ENCODE data around the gene LYST.
A peak's percentile ranks its signal among the peaks of the same experiment; 100 is the strongest.
"Not testable (repeated sequence)": the region's sequence is repeated elsewhere in the genome, so short reads cannot be mapped to it uniquely, and the experiment has no call there.

LYST gene

DNA sequence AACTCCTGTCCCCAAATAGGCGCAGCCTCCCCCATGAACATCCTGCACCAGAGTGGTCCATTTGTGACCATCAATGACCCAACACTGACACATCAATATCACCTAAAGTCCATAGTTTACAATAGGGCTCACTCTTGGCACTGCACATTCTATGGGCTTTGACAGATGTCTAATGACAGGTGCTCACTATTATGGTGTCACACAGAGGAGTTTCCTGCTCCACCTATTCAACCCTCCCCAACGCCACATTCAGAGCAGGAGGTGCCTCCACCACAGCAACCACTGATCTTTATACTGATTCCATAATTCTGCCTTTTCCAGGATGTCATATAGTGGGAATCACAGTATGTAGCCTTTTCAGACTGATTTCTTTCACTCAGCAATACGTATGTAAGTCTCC lies 241.4 kb downstream of the LYST start:
- peaks cover 12% of the 10 kb centered on the region for H3K4me1 ChIP-seq (ENCODE audit: insufficient read depth, low read length, poor library complexity, severe bottlenecking)
- H3K79me2 ChIP-seq (ENCODE audit: insufficient read depth, low read length): no peaks in the 10 kb centered on the region
- no peak overlapping the region for H3K4me2 ChIP-seq (ENCODE audit: low read depth, low read length, poor library complexity, severe bottlenecking)
- H3K9me2 ChIP-seq (replicated peaks; ENCODE audit: low read depth, low read length): no peaks in the 10 kb centered on the region
- no peak overlapping the region for H3K4me3 ChIP-seq (ENCODE audit: low read length, poor library complexity, severe bottlenecking)
- no peaks in the 10 kb centered on the region for H3K36me3 ChIP-seq (ENCODE audit: insufficient read depth, low read length)
- no peaks in the 10 kb centered on the region for H3K9me3 ChIP-seq (ENCODE audit: insufficient read depth, low read depth, low read length)
- no peak overlapping the region for H2AFZ ChIP-seq (ENCODE audit: low read length)
- no peak overlapping the region for H3K9ac ChIP-seq (ENCODE audit: low read depth, low read length, poor library complexity, severe bottlenecking)
- TF ChIP-seq EZH2phosphoT487 (IDR thresholded peaks at IDR 0.05; ENCODE audit: borderline replicate concordance): no peak
- TF ChIP-seq, protein P1, sequence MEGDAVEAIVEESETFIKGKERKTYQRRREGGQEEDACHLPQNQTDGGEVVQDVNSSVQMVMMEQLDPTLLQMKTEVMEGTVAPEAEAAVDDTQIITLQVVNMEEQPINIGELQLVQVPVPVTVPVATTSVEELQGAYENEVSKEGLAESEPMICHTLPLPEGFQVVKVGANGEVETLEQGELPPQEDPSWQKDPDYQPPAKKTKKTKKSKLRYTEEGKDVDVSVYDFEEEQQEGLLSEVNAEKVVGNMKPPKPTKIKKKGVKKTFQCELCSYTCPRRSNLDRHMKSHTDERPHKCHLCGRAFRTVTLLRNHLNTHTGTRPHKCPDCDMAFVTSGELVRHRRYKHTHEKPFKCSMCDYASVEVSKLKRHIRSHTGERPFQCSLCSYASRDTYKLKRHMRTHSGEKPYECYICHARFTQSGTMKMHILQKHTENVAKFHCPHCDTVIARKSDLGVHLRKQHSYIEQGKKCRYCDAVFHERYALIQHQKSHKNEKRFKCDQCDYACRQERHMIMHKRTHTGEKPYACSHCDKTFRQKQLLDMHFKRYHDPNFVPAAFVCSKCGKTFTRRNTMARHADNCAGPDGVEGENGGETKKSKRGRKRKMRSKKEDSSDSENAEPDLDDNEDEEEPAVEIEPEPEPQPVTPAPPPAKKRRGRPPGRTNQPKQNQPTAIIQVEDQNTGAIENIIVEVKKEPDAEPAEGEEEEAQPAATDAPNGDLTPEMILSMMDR (conservative IDR thresholded peaks at IDR 0.05; ENCODE audit: low read length): no peak
- no peaks in the 10 kb centered on the region for H3F3A ChIP-seq (ENCODE audit: low read depth)
- no peaks in the 10 kb centered on the region for H3K27me3 ChIP-seq (ENCODE audit: insufficient read depth, low read length, poor library complexity, severe bottlenecking)
- H4K20me1 ChIP-seq (ENCODE audit: insufficient read depth, low read length, poor library complexity, severe bottlenecking): no peaks in the 10 kb centered on the region

DNA sequence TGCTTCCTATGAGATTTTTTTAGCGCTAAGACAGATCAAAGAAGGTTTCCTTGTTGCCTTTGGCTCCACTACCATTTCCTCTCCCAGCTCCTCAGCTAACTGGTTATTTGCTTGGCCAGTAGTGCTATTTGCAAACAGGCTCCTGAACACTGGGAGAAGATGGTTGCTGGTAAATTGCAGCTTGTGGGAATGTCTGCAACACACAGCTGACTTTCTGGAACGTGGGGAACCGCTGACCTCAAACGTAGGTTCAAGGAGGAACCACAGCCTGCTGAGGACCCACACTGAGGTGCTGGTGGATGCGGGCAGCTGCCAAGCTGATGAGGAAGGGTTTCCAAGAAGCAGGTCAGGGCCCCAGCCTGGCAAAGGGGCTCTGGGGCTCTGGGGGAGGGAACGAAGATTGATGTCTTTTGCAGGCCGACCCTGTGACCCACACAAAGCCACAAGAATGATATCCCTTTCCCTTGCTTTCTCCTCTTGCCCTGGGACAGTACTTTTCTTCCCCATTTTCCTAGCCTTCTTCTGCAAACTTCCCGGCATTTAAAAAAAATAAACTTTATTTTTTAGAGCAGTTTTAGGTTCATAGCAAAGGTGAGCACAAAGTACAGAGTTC lies 241.9 kb downstream of the LYST start:
- H3K4me3 ChIP-seq (ENCODE audit: low read length, poor library complexity, severe bottlenecking): no peak overlapping the region
- H3K4me1 ChIP-seq (ENCODE audit: insufficient read depth, low read length, poor library complexity, severe bottlenecking): peaks cover 12% of the 10 kb centered on the region
- H3K79me2 ChIP-seq (ENCODE audit: insufficient read depth, low read length): no peaks in the 10 kb centered on the region
- H3K36me3 ChIP-seq (ENCODE audit: insufficient read depth, low read length): no peaks in the 10 kb centered on the region
- H3K27me3 ChIP-seq (ENCODE audit: insufficient read depth, low read length, poor library complexity, severe bottlenecking): no peaks in the 10 kb centered on the region
- H2AFZ ChIP-seq (ENCODE audit: low read length): peak overlapping the region; percentile 68
- no peaks in the 10 kb centered on the region for H4K20me1 ChIP-seq (ENCODE audit: insufficient read depth, low read length, poor library complexity, severe bottlenecking)
- H3K9ac ChIP-seq (ENCODE audit: low read depth, low read length, poor library complexity, severe bottlenecking): no peak overlapping the region
- H3K9me3 ChIP-seq (ENCODE audit: insufficient read depth, low read depth, low read length): no peaks in the 10 kb centered on the region
- no peak for TF ChIP-seq EZH2phosphoT487 (IDR thresholded peaks at IDR 0.05; ENCODE audit: borderline replicate concordance)
- TF ChIP-seq, protein P1 (conservative IDR thresholded peaks at IDR 0.05; ENCODE audit: low read length): no peak
- H3K4me2 ChIP-seq (ENCODE audit: low read depth, low read length, poor library complexity, severe bottlenecking): no peak overlapping the region
- H3F3A ChIP-seq (ENCODE audit: low read depth): no peaks in the 10 kb centered on the region
- H3K9me2 ChIP-seq (replicated peaks; ENCODE audit: low read depth, low read length): no peaks in the 10 kb centered on the region

DNA sequence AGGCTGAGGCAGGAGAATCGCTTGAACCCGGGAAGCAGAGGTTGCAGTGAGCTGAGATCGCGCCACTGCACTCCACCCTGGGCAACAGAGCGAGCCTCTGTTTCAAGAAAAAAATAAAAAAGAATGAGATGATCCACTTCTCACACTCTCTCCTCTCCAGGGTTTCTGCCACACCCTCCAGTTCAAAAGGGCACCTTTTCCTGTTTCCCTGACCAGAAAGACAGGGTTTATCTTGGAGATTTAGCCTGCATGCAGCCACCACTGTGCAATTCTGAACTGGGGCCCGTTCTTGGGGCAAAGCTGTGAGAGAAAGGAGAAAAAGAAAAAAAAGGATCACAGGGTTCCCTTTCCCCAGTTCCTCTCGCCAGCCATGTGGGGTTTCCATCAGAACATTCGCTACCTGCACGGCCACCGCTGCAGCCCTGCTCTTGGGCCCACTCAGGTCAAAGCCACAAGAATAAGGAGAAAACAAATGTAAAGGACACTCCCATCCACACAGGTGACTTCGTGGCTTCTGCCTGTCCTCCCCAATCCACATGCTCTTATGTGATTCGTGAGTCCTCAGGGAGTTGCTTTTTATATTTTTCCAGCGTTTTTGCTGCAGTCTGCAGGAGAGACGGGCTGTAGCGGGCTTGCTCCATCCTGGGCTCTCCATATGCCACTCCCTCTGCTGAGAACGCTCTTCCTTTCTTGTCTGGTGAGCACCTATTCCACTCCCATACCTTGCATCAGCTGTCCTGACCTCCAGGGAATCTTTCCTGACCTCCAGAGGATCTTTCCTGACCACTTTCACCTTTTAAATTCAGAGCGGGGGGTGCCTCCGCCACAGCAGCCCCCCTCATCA lies 243.5 kb downstream of the LYST start:
- no peak overlapping the region for H3K4me3 ChIP-seq (ENCODE audit: low read length, poor library complexity, severe bottlenecking)

DNA sequence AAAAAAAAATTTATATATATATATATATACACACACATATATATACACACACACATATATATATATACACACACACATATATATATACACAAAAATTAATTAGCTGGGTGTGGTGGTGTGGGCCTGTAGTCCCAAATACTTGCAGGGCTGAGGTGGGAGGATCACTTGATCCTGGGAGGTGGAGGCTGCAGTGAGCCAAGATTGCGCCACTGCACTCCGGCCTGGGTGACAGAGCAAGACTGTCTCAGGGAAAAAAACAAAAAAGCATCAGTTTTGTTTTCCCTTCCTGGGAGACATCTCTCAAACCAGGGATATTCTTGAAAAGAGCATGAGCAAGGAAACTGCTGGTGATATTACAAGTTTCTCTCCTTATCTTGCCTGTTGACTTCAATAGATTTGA lies 247.6 kb downstream of the LYST start:
- H2AFZ ChIP-seq (ENCODE audit: low read length); H3K4me3 ChIP-seq (ENCODE audit: low read length, poor library complexity, severe bottlenecking); H3K4me2 ChIP-seq (ENCODE audit: low read depth, low read length, poor library complexity, severe bottlenecking); H3K4me1 ChIP-seq (ENCODE audit: insufficient read depth, low read length, poor library complexity, severe bottlenecking); H3K9ac ChIP-seq (ENCODE audit: low read depth, low read length, poor library complexity, severe bottlenecking); H3K9me2 ChIP-seq (replicated peaks; ENCODE audit: low read depth, low read length); H3K27me3 ChIP-seq (ENCODE audit: insufficient read depth, low read length, poor library complexity, severe bottlenecking); H3K9me3 ChIP-seq (ENCODE audit: insufficient read depth, low read depth, low read length); H3K79me2 ChIP-seq (ENCODE audit: insufficient read depth, low read length); H3K36me3 ChIP-seq (ENCODE audit: insufficient read depth, low read length); H3F3A ChIP-seq (ENCODE audit: low read depth); H4K20me1 ChIP-seq (ENCODE audit: insufficient read depth, low read length, poor library complexity, severe bottlenecking): not testable (repeated sequence)

More for the DNA sequence above, 243.5 kb downstream of the LYST start:
- Histone ChIP-seq H3K9me3 (ENCODE audit: insufficient read depth, low read depth, low read length) (no peaks in the 10 kb centered on the region), H2AFZ (ENCODE audit: low read length) (peak overlapping the region; percentile 52; the same call in 1 of the 2 replicates), H3K9ac (ENCODE audit: low read depth, low read length, poor library complexity, severe bottlenecking) (no peak overlapping the region), H3K4me2 (ENCODE audit: low read depth, low read length, poor library complexity, severe bottlenecking) (no peak overlapping the region), H3K36me3 (ENCODE audit: insufficient read depth, low read length) (no peaks in the 10 kb centered on the region), H3K27me3 (ENCODE audit: insufficient read depth, low read length, poor library complexity, severe bottlenecking) (no peaks in the 10 kb centered on the region), H3K9me2 (replicated peaks; ENCODE audit: low read depth, low read length) (no peaks in the 10 kb centered on the region), H3K79me2 (ENCODE audit: insufficient read depth, low read length) (no peaks in the 10 kb centered on the region), H4K20me1 (ENCODE audit: insufficient read depth, low read length, poor library complexity, severe bottlenecking) (no peaks in the 10 kb centered on the region), H3K4me1 (ENCODE audit: insufficient read depth, low read length, poor library complexity, severe bottlenecking) (peaks cover 12% of the 10 kb centered on the region), H3F3A (ENCODE audit: low read depth) (no peaks in the 10 kb centered on the region)
- TF ChIP-seq EZH2phosphoT487 (IDR thresholded peaks at IDR 0.05; ENCODE audit: borderline replicate concordance): no peak
- TF ChIP-seq, protein P1 (conservative IDR thresholded peaks at IDR 0.05; ENCODE audit: low read length): no peak
